CD4-positive, alpha-beta T cell treated with Interleukin-4 for 4 hours (primary cell): ENCODE data around the gene PLAAT4.
"Not testable (repeated sequence)": the region's sequence is repeated elsewhere in the genome, so short reads cannot be mapped to it uniquely, and the experiment has no call there.

ENCODE experiments used
- DNase-seq: peaks from one replicate; pipeline ENCODE4 v3.0.0-alpha.2; 2020

Gene PLAAT4

DNA sequence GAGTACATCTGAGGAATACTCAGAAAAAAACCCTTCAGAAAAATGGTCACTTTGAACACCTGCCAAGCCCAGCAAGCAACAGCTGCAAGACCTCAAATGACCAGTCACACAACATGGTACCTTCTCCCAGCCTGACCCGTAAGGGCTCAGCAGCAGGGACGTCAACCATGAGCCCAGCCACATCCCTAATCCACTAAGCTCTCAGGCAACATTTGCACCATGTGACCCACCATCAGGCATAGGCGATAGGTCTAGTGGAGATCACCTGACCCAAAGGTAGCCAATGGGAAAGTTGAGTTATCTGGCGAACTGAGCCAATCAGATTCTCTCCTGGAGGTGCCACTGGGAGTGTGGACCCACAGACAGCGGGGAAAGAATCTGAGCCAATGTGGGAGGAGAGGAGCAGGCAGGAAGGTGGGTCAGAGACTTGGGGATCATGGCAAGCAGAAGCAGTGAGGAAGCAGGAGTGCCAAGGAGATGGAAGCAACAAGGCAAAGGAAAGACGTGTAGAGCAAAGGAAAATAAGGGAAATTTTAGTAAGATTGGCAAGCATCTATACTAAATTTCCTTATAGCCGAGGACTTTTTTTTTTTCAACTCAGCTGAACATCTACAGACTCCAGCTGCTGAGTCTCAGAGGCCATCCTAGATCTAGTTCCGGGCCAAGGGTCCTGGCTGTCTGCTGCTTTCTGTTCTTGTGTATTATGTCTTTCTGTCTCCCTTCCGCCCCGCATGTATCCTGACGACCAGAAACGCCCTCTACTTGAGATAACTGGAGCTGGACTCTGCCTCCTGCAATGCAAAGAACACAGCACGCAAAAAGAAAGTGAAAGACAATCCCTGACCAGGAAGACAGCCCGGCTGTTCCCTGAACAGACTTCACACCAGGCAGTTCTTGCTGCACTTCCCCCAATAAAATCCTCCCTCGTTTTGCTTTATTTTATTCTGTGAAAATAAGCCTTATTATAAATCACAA, 37.6 kb downstream of the PLAAT4 start:
- DNase-seq: peak; percentile 53

DNA sequence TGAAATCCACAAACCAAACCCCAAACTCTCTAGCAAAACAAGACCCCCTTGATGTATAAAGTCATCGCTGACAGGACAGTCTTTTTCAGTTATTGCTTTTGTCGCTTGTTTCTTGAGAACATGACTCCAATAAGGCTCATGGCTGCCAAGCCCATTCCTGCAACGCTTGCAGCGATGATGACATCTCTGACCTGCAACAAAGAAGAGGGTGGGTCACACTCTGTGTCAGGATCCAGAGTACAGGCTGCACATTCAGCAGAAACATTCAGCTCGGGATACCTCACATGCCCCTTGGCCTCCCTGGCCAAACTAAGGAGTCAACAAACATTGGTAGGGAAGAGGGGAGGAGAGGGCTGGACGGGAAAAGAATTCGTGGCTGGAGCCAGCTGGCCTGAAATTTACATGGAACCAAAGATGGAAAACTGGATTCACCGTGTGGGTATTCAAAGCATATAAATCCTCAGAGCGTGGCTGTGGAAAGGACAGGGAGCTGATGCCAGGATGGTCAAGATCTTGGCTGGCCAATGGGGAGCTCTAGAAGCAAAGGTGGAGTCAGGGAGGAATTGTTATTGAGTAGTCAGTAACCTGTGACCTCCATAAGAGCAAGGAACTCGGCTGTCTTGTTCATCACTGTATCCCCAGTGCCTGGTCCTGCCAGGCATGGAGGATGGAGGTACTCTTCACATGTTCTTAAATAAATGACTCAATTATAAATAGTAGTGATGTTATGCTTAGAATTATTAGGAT, 38.4 kb downstream of the PLAAT4 start:
- no peak for DNase-seq

DNA sequence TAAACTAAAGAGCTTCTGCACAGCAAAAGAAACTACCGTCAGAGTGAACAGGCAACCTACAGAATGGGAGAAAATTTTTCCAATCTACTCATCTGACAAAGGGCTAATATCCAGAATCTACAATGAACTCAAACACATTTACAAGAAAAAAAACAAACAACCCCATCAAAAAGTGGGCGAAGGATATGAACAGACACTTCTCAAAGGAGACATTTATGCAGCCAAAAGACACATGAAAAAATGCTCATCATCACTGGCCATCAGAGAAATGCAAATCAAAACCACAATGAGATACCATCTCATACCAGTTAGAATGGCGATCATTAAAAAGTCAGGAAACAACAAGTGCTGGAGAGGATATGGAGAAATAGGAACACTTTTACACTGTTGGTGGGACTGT, 42.3 kb downstream of the PLAAT4 start:
- not testable (repeated sequence) for DNase-seq

DNA sequence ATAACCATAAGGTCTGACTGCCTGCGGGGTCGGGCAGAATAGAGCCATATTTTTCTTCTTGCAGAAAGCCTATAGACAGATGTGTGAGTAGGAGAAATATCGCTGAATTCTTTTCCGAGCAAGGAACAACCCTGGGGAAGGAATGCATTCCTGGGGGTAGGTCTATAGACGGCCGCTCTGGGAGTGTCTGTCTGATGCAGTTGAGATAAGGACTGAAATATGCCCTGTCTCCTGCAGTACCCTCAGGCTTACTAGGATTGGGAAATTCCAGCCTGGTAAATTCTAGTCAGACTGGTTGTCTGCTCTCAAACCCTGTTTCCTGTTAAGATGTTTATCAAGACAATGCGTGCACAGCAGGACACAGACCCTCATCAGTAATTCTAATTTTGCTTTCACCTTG, 44.6 kb downstream of the PLAAT4 start:
- DNase-seq: not testable (repeated sequence)

DNA sequence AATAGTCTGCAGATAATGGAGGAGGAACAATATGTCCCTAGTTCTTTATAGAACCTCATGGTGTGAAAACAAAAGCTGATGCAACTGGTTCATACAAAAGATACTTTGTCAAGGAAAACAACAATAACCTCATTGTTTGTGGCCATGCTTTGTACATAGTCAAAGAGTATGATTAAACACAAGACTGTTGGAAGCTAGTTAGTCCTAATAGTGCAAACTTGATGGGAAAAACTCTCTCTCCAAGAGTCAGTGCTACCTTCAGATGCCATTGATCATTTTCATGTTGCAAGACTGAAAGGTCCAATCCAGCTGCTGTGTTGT, 46.7 kb downstream of the PLAAT4 start:
- DNase-seq: no peak

DNA sequence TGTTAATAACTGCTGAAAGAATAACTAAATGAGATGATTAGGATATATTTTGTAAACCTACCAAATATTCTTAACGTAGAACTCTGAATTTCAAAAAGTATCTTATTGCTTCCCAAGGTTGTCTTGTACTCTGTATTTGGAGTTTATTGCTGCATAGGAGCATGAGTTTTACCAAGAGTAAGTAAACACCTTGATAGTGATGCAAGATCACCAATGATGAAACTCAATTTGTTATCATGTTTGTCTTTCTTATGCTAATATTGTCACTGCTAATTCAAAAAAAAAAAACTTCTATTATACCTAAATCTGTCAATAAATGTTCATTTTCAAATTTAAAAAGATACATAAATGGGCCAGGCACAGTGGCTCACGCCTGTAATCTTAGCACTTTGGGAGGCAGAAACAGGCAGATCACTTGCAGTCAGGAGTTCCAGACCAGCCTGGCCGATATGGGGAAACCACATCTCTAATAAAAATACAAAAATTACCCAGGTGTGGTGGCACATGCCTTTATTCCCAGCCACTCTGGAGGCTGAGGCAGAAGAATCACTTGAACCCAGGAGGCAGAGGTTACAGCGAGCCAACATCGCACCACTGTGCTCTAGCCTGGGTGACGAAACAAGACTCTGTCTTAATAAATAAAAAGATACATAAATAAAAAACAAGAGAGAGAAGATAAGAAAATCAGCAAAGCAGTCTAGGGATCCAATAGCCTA, 50.0 kb downstream of the PLAAT4 start:
- DNase-seq: no peak

DNA sequence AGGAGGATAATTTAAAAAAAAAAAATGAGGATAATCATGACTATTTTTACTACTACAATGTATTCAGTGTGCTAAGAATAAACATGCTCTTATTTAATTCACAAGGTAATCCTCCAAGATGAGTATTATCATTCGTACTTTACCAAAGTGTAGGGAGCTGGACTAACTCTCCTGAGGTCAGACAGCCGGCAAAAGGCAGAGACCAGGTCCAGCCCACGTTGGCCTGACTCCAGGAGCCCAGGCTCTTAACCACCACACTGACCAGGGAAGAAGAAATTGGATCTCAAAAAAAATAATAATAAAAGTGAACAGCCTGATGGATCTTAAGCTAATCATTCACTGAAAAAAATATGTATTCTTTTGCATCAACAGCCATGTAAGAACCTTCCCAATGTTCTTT, 52.4 kb downstream of the PLAAT4 start:
- DNase-seq: no peak

DNA sequence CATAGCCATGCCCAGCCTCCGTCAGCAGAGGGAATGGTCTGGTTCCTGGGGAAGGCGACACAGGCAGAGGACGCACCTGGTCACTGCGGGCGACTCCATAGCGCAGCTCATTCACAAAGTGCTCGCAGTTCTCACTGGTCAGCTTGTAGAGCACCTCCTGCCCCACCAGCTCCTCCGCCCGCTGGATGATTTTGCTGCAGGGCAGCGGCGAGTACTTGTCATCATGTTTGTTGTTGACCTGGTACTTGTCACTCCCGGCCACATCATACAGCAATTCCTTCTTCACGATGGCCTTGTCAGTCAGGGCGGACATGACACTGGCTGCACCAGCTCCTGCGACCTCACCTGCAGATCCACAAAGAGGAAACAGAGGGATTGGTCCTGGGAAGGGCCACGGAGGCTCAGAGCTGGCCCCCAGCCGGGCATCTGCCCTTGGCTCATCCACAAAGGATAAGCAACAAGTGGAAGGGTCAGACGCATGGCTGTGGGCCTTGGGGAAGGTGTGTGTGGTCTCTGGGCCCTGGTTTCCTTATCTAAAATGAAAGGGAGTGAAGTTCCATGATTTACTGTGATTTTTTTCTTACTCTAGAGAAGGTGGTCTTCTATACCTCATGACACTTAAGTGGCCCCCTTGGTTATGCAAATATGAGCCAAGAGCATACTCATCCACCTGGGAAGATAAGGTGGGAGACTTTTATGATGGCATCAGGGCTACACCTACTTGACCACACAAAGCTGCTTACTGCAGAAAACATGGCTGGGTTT, 53.6 kb downstream of the PLAAT4 start:
- no peak for DNase-seq

DNA sequence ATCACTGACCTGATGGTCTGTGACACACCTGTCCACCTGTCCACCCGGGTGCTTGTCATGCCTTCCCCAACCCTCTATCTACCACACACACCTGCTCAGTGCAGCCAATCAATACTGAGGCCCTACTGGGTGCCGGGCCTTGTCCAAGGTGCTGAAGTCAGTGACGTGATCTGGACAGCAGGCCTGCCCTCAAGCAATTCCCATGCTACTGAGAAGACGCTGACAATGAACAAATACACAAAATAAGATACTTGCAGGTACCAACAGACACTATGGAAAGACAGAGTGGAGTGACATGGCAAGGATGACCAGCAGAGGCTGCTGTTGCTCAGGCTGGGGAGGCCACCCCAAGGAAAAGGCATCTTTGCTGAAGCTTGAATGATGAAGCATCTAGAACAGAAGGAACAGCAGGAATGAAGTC, 56.4 kb downstream of the PLAAT4 start:
- DNase-seq: peak; percentile 12

DNA sequence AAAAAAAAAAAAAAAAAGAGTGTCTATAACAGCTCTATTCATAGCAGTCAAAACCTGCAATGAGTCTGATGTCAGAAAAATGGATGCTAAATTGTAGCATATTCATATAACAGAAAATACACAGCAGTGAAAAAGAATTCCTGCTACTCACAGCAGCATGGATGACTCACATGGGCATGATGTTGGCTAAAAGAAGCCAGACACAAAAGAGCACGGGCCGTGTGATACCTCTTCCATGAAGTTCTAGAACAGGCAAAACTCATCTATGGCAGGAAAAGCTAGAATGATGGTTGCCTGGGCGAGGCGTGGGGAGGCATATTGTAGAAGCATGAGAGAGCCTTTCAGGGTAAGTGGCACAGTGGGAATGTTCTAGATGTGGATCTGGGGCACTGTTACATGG, 58.7 kb downstream of the PLAAT4 start:
- DNase-seq: no peak
